ENCODE data around the gene GADD45A.

DNA sequence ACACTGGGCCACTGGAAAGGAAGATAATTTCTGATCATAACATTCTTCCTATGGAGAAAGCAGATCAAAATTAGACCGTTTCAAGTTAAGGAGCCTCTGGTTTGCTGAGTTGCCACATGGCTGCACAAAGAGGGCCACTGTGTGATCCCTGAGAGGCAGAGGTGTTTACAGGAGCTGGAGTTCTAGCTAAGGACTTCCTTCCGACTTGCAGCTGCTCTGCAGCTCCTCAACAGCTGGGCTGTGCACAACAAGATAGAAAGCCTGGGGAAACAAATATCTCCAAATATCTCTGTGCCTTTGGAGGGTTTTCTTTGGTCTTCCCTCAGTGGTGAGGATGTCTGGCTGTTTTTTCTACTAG, 26.8 kb downstream of the GADD45A start:
- TF ChIP-seq, protein P1, sequence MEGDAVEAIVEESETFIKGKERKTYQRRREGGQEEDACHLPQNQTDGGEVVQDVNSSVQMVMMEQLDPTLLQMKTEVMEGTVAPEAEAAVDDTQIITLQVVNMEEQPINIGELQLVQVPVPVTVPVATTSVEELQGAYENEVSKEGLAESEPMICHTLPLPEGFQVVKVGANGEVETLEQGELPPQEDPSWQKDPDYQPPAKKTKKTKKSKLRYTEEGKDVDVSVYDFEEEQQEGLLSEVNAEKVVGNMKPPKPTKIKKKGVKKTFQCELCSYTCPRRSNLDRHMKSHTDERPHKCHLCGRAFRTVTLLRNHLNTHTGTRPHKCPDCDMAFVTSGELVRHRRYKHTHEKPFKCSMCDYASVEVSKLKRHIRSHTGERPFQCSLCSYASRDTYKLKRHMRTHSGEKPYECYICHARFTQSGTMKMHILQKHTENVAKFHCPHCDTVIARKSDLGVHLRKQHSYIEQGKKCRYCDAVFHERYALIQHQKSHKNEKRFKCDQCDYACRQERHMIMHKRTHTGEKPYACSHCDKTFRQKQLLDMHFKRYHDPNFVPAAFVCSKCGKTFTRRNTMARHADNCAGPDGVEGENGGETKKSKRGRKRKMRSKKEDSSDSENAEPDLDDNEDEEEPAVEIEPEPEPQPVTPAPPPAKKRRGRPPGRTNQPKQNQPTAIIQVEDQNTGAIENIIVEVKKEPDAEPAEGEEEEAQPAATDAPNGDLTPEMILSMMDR (IDR thresholded peaks at IDR 0.05; ENCODE audit: poor library complexity): no peak
- TF ChIP-seq EZH2phosphoT487 (IDR thresholded peaks at IDR 0.05; ENCODE audit: low read depth, severe bottlenecking, unreplicated experiment): no peak
